H1 (cell line): ENCODE data around the gene SOS1. TPM values are rescaled to one million over a fixed set of nuclear protein-coding genes. Genes with fewer than 3 reads are reported as not detected.

Source experiments
- CTCF ChIA-PET: fragments of 300-600 bp; sonication (Branson Sonifier 250); formaldehyde crosslinking; loops from one replicate; lab custom pipeline; 2021; ENCODE audit not compliant: partially characterized antibody; lab: Charles Lee
- POLR2A ChIA-PET: fragments of 300-600 bp; sonication (Branson Sonifier 250); formaldehyde crosslinking; loops from one replicate; lab custom pipeline; 2021; ENCODE audit warnings: inconsistent platforms; ENCODE audit not compliant: partially characterized antibody; lab: Charles Lee
- DNase-seq, 2 experiments: peaks; one replicate each; pipeline versions ENCODE4 v3.0.0 to v3.0.0-alpha.2; 2010 to 2022; ENCODE audit warnings: low spot score in 2 of 2, low read depth in 1 of 2, mixed read lengths in 1 of 2
- FAIRE-seq: peaks from 2 replicates; lab custom pipeline; 2011; peaks lifted over from hg19 to GRCh38; lab: Jason Lieb, UNC
- H2AFZ ChIP-seq: 2 replicates; pipeline ENCODE4 v1.8.1; 2012; ENCODE audit warnings: low read length, inconsistent platforms
- H2AK5ac ChIP-seq: 2 replicates; pipeline ENCODE4 v1.6.1; 2013; ENCODE audit warnings: low read depth, low read length
- H2BK120ac ChIP-seq: replicated peaks from 2 replicates; pipeline ENCODE3; 2013; ENCODE audit warnings: low read depth, low read length, inconsistent platforms
- H2BK12ac ChIP-seq: 2 replicates; pipeline ENCODE4 v1.6.1; 2013; ENCODE audit warnings: low read depth, low read length
- H2BK15ac ChIP-seq: 2 replicates; pipeline ENCODE4 v1.6.1; 2013; ENCODE audit warnings: low read length
- H2BK20ac ChIP-seq: 2 replicates; pipeline ENCODE4 v1.6.1; 2013; ENCODE audit warnings: low read length
- H2BK5ac ChIP-seq: 2 replicates; pipeline ENCODE4 v1.6.1; 2013; ENCODE audit warnings: low read depth, low read length
- H3K14ac ChIP-seq: 2 replicates; pipeline ENCODE4 v1.6.1; 2013; ENCODE audit warnings: inconsistent platforms; ENCODE audit not compliant: insufficient read length
- H3K18ac ChIP-seq: 2 replicates; pipeline ENCODE4 v1.6.1; 2013; ENCODE audit warnings: low read length; ENCODE audit errors: extremely low read depth
- H3K23ac ChIP-seq: 2 replicates; pipeline ENCODE4 v1.6.1; 2013; ENCODE audit warnings: inconsistent platforms; ENCODE audit not compliant: insufficient read length
- H3K23me2 ChIP-seq: 2 replicates; pipeline ENCODE4 v1.6.1; 2013; ENCODE audit warnings: low read depth, low read length
- H3K27ac ChIP-seq: 2 replicates; pipeline ENCODE4 v1.6.1; 2011; ENCODE audit warnings: low read depth, low read length, inconsistent platforms
- H3K27me3 ChIP-seq, 4 experiments: replicated peaks in 1 of 4; 1 replicate in 1 of 4; 2 replicates in 3 of 4; pipeline versions ENCODE4 v1.6.1 to v1.8.1; 2011 to 2013; ENCODE audit warnings: low read length in 3 of 4, mild to moderate bottlenecking in 3 of 4, inconsistent platforms in 2 of 4, mixed read lengths in 2 of 4, moderate library complexity in 1 of 4; ENCODE audit not compliant: control insufficient read depth in 3 of 4, insufficient read depth in 3 of 4; ENCODE audit errors: extremely low read depth in 1 of 4
- H3K36me3 ChIP-seq, 4 experiments: 2 replicates each; pipeline versions ENCODE4 v1.6.1 to v1.8.1; 2011 to 2013; ENCODE audit warnings: mild to moderate bottlenecking in 4 of 4, low read length in 3 of 4, moderate library complexity in 2 of 4, control low read depth in 1 of 4, inconsistent platforms in 1 of 4; ENCODE audit not compliant: insufficient read depth in 4 of 4, control insufficient read depth in 2 of 4
- H3K4ac ChIP-seq: replicated peaks from 2 replicates; pipeline ENCODE3; 2013; ENCODE audit warnings: low read length, low read depth, mixed read lengths, inconsistent platforms; ENCODE audit not compliant: insufficient read length
- H3K4me1 ChIP-seq, 4 experiments: replicated peaks in 1 of 4; 1 replicate in 1 of 4; 2 replicates in 3 of 4; pipeline versions ENCODE4 v1.6.1 to v1.8.1; 2011 to 2013; ENCODE audit warnings: low read length in 3 of 4, inconsistent platforms in 2 of 4, mixed read lengths in 1 of 4; ENCODE audit not compliant: insufficient read depth in 4 of 4, control insufficient read depth in 3 of 4
- H3K4me2 ChIP-seq, 2 experiments: 2 replicates each; pipeline versions ENCODE4 v1.6.1 to v1.8.1; 2011 to 2013; ENCODE audit warnings: low read depth in 2 of 2, low read length in 2 of 2, control low read depth in 1 of 2, inconsistent platforms in 1 of 2, mild to moderate bottlenecking in 1 of 2; ENCODE audit not compliant: insufficient read depth in 1 of 2
- H3K4me3 ChIP-seq, 4 experiments: fragments of 200-600, 300-600 bp in 1 of 4; sonication (generic), shearing (Covaris generic), sonication (Bioruptor Twin) in 1 of 4; 2 replicates each; pipeline versions ENCODE4 v1.5.1 to v1.8.1; 2011 to 2016; ENCODE audit warnings: low read length in 4 of 4, low read depth in 3 of 4, control low read depth in 2 of 4, inconsistent platforms in 2 of 4, mild to moderate bottlenecking in 2 of 4, mixed read lengths in 1 of 4, moderate library complexity in 1 of 4; ENCODE audit not compliant: insufficient read depth in 2 of 4; ENCODE audit errors: extremely low read depth in 1 of 4
- H3K56ac ChIP-seq: replicated peaks from 2 replicates; pipeline ENCODE3; 2013; ENCODE audit warnings: low read depth, mild to moderate bottlenecking, mixed read lengths, low read length, inconsistent platforms; ENCODE audit not compliant: insufficient read length
- H3K79me1 ChIP-seq: 2 replicates; pipeline ENCODE4 v1.6.1; 2013; ENCODE audit warnings: low read depth, low read length, control low read depth
- H3K79me2 ChIP-seq, 2 experiments: 2 replicates each; pipeline versions ENCODE4 v1.6.1 to v1.8.1; 2012 to 2013; ENCODE audit warnings: low read length in 2 of 2, mild to moderate bottlenecking in 2 of 2, inconsistent platforms in 1 of 2; ENCODE audit not compliant: insufficient read depth in 2 of 2, control insufficient read depth in 1 of 2
- H3K9ac ChIP-seq, 4 experiments: replicated peaks in 1 of 4; 1 replicate in 1 of 4; 2 replicates in 3 of 4; pipeline versions ENCODE4 v1.6.1 to v1.8.1; 2011 to 2013; ENCODE audit warnings: low read depth in 3 of 4, low read length in 3 of 4, control low read depth in 2 of 4, mild to moderate bottlenecking in 2 of 4, moderate library complexity in 2 of 4, inconsistent platforms in 1 of 4; ENCODE audit errors: extremely low read depth in 1 of 4
- H3K9me3 ChIP-seq, 2 experiments: 2 replicates each; pipeline versions ENCODE4 v1.6.1 to v1.8.1; 2012 to 2013; ENCODE audit warnings: mild to moderate bottlenecking in 2 of 2, moderate library complexity in 2 of 2, control low read depth in 1 of 2, inconsistent platforms in 1 of 2, low read depth in 1 of 2, low read length in 1 of 2, mixed read lengths in 1 of 2; ENCODE audit not compliant: insufficient read depth in 2 of 2
- H4K20me1 ChIP-seq, 2 experiments: replicated peaks in 1 of 2; 2 replicates each; pipeline versions ENCODE3 to v1.8.1; 2011 to 2013; ENCODE audit warnings: inconsistent platforms in 2 of 2, low read length in 2 of 2, mild to moderate bottlenecking in 1 of 2; ENCODE audit not compliant: insufficient read depth in 2 of 2, control insufficient read depth in 1 of 2
- H4K5ac ChIP-seq: 2 replicates; pipeline ENCODE4 v1.6.1; 2013; ENCODE audit warnings: low read length, low read depth, mixed read lengths, inconsistent platforms; ENCODE audit not compliant: insufficient read length
- H4K8ac ChIP-seq: 2 replicates; pipeline ENCODE4 v1.8.0; 2013; ENCODE audit warnings: mild to moderate bottlenecking, moderate library complexity, low read length, inconsistent platforms; ENCODE audit not compliant: insufficient read depth; ENCODE audit errors: extremely low read depth
- H4K91ac ChIP-seq: replicated peaks from 2 replicates; pipeline ENCODE3; 2013; ENCODE audit warnings: low read length, mixed read lengths, inconsistent platforms; ENCODE audit not compliant: insufficient read length
- BACH1 ChIP-seq: IDR thresholded peaks from 2 replicates; pipeline ENCODE4 v1.6.1; 2012; ENCODE audit warnings: low read length, improper control_type of control experiment
- CTBP2 ChIP-seq: IDR thresholded peaks from 2 replicates; pipeline ENCODE4 v1.7.0; 2011; ENCODE audit warnings: borderline replicate concordance, mild to moderate bottlenecking, moderate library complexity, mixed read lengths, low read length; ENCODE audit not compliant: insufficient read depth, insufficient read length
- KDM5A ChIP-seq: fragments of 200-600 bp; IDR thresholded peaks from 2 replicates; pipeline ENCODE4 v1.7.1; 2012; ENCODE audit warnings: mild to moderate bottlenecking, low read length, inconsistent platforms, mixed read lengths
- RAD21 ChIP-seq, 2 experiments: IDR thresholded peaks in 1 of 2; conservative IDR thresholded peaks in 1 of 2; 2 replicates each; pipeline ENCODE4 v1.6.1; 2011; ENCODE audit warnings: low read depth in 2 of 2, low read length in 2 of 2, improper control_type of control experiment in 1 of 2, inconsistent platforms in 1 of 2, mild to moderate bottlenecking in 1 of 2, moderate library complexity in 1 of 2
- RBBP5 ChIP-seq: IDR thresholded peaks from 2 replicates; pipeline ENCODE4 v1.7.1; 2012; ENCODE audit warnings: low read depth, mild to moderate bottlenecking, inconsistent platforms, low read length, moderate library complexity, borderline replicate concordance
- SIX5 ChIP-seq: IDR thresholded peaks from 2 replicates; pipeline ENCODE4 v1.6.1; 2011; ENCODE audit warnings: mild to moderate bottlenecking, low read depth, low read length
- SP2 ChIP-seq: IDR thresholded peaks from 2 replicates; pipeline ENCODE4 v1.6.1; 2012; ENCODE audit warnings: mild to moderate bottlenecking, low read length, inconsistent platforms
- SUZ12 ChIP-seq: fragments of 200-600 bp; sonication (generic); IDR thresholded peaks from 2 replicates; pipeline ENCODE4 v1.6.1; 2012; ENCODE audit warnings: mild to moderate bottlenecking, inconsistent platforms, low read length, moderate library complexity, mixed read lengths
- TCF12 ChIP-seq: IDR thresholded peaks from 2 replicates; pipeline ENCODE4 v1.6.1; 2011; ENCODE audit warnings: low read depth, mild to moderate bottlenecking, low read length
- WGBS, 2 experiments: shearing (Covaris generic) in 1 of 2; methylation state at CpG; one replicate each; pipeline versions ENCODE4 v1.1.6 to v1.1.7; 2013 to 2015; ENCODE audit warnings: low lambda C conversion rate in 2 of 2, mixed read lengths in 2 of 2, inconsistent platforms in 1 of 2, low coverage in 1 of 2, missing lambda C conversion rate in 1 of 2; ENCODE audit not compliant: insufficient replicate concordance in 2 of 2, insufficient coverage in 1 of 2, insufficient read length in 1 of 2; ENCODE audit errors: extremely low coverage in 1 of 2, missing lambda C conversion rate in 1 of 2; 5-methylcytosine and 5-hydroxymethylcytosine counted together
- polyA plus RNA-seq, 7 experiments: library from polyadenylated mRNA; depleted of rRNA in 3 of 7; stranded (reverse) in 5 of 7; unstranded in 2 of 7; fragments of >200 nt in 5 of 7; fragments of 200-250 nt in 2 of 7; gene quantifications; 1 replicate in 5 of 7; 2 replicates in 1 of 7; 4 replicates in 1 of 7; pipeline versions ENCODE4 v1.2.1 to v1.2.3, GENCODE V29; 2011 to 2013; ENCODE audit warnings: missing spikeins in 2 of 7, mixed read lengths in 2 of 7
- total RNA-seq: library from RNA; stranded (reverse); fragmentation: NEBNext Ultra II Directional; extraction: Animal tissue kit (Norgen Biotek cat#: 25700); gene quantifications from 2 replicates; pipeline ENCODE4 v1.2.1, GENCODE V29; 2021

Gene SOS1
- total and polyA plus RNA-seq, 2 of the 8 experiments (the other 6 are each of a cell fraction or from before 2014, with no cell fraction given): 25.7 to 27.0 TPM

GRCh38 chr2:39109537-39109936, 11.3 kb downstream of the SOS1 start:
- Histone ChIP-seq H2BK120ac (no peak overlapping the region), H2AK5ac (no peak overlapping the region), H4K91ac (no peak overlapping the region), H3K79me2 (peaks cover 8 to 95% of the 10 kb centered on the region in 2 experiments), H3K56ac (no peak overlapping the region), H4K20me1 (peaks cover under 1 to 2% of the 10 kb centered on the region in 2 experiments), H3K4me1 (peaks cover 0 to 5% (median 4%) of the 10 kb centered on the region in 4 experiments; a peak in 4 of 7 replicates), H3K79me1 (peaks cover 8% of the 10 kb centered on the region), H3K36me3 (peaks cover 0 to 8% (median 0%) of the 10 kb centered on the region in 4 experiments; a peak in 2 of 8 replicates), H2BK15ac (no peak overlapping the region), H3K23ac (no peak overlapping the region), H3K27me3 (no peaks in the 10 kb centered on the region), H2BK20ac (no peak overlapping the region), H3K14ac (no peak overlapping the region), H2BK12ac (no peak overlapping the region), H3K23me2 (no peaks in the 10 kb centered on the region; the same call in 1 of the 2 replicates), H3K4me3 (no peak overlapping the region), H3K18ac (no peak overlapping the region), H3K27ac (no peak overlapping the region), H3K9ac (no peak overlapping the region), H4K8ac (no peak overlapping the region), H3K4ac (no peak overlapping the region), H2BK5ac (no peak overlapping the region), H3K9me3 (no peaks in the 10 kb centered on the region), H4K5ac (no peak overlapping the region), H2AFZ (no peak overlapping the region), H3K4me2 (no peak overlapping the region)
- CTCF ChIA-PET: interaction anchor here (0.7 to 2.8 kb wide), 6 partner anchors 9 to 120 kb away, joined by 3 to 6 read pairs (median 4); partner anchors contain the start of gene SOS1
- POLR2A ChIA-PET: interaction anchor here (0.6 to 1.4 kb wide), 4 partner anchors 10 to 62 kb away, joined by 3 to 7 read pairs (median 3); no protein-coding TSS in a partner anchor
- no peak for DNase-seq
- TF ChIP-seq BACH1: no peak
- no peak for TF ChIP-seq SIX5
- TF ChIP-seq RAD21 (IDR thresholded peaks at IDR 0.05 in 1 of 2, conservative IDR thresholded peaks at IDR 0.05 in 1 of 2; ENCODE audit: low read depth in 2 of 2, low read length in 2 of 2): no peak
- TF ChIP-seq SUZ12: no peak
- TF ChIP-seq CTBP2: no peak
- no peak for TF ChIP-seq KDM5A
- TF ChIP-seq SP2: no peak
- TF ChIP-seq TCF12: no peak
- no peak for TF ChIP-seq RBBP5
- WGBS, 2 experiments: 83% methylated on average over 1 of the region's 1 CpG; no CpG with 5 or more reads in 1 of the 2 experiments
- FAIRE-seq: no peak
